SK-N-MC (cell line): ENCODE measurements around the gene LGR5.

Source experiments
- EZH2 ChIP-seq: fragments of 200-600 bp; sonication (generic); IDR thresholded peaks from one replicate; pipeline ENCODE4 v1.6.1; 2017; ENCODE audit warnings: antibody characterized with exemption
- FOXP2 ChIP-seq: optimal IDR thresholded peaks from 2 replicates; pipeline ENCODE3; 2011; ENCODE audit warnings: mild to moderate bottlenecking, moderate library complexity; ENCODE audit not compliant: insufficient read depth; ENCODE audit errors: extremely low read length, control extremely low read depth
- POLR2AphosphoS5 ChIP-seq: IDR thresholded peaks from 2 replicates; pipeline ENCODE4 v1.6.1; 2012; ENCODE audit warnings: mild to moderate bottlenecking, low read depth, low read length, borderline replicate concordance

GRCh38 chr12:71440345-71440762 is 756 bp downstream of the LGR5 start:
- TF ChIP-seq POLR2AphosphoS5, result no peak
- no peak for TF ChIP-seq EZH2
- TF ChIP-seq FOXP2, result no peak
